Measurements from ENCODE around the gene FN1. TPM values are rescaled to one million over a fixed set of nuclear protein-coding genes. Genes with fewer than 3 reads are reported as not detected.

The FN1 gene
- total RNA-seq, 3 donors from 2014 or later (not counting 1 experiment from before 2014, with no cell fraction given), result 0.30 TPM; not detected in 2

DNA sequence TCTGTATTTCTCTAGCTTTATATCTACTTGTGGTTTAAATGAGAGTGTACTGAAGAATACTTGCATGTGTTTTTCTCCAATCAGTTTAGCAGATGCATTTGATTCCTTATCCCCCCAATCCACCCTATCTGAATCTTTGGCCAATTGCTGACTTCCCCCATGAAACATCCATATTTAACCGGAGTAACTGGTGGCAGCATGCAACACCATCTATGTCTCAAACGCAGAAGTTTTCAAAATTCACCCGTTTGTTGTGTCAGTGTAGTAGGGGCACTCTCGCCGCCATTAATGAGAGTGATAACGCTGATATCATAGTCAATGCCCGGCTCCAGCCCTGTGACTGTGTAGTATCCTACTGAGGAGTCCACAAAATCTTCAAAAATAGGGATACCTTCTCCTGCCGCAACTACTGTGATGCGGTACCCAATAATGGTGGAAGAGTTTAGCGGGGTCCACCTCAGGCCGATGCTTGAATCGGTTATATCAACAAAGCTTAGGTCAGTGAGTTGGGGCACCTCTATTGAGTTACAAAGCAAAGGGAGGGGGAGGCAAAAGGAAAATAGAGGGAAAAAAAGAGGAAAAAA, 43.1 kb downstream of the FN1 start:
- DNase-seq (no peak), ATAC-seq (no peak)
- Histone ChIP-seq H3K4me3 (ENCODE audit: low read length) (no peak overlapping the region), H3K9me3 (ENCODE audit: control insufficient read depth, insufficient read depth, low read length) (no peaks in the 10 kb centered on the region), H3K36me3 (ENCODE audit: control insufficient read depth, insufficient read depth, low read length) (no peaks in the 10 kb centered on the region), H3K27ac (ENCODE audit: low read length) (no peak overlapping the region), H3K4me1 (ENCODE audit: control insufficient read depth, insufficient read depth, low read length) (no peaks in the 10 kb centered on the region), H3K27me3 (ENCODE audit: control insufficient read depth, insufficient read depth, low read length) (no peaks in the 10 kb centered on the region)
- Mint-ChIP-seq H3K4me3 (no peak overlapping the region), H3K36me3 (no peaks in the 10 kb centered on the region), H3K9me3 (no peaks in the 10 kb centered on the region), H3K27ac (no peak overlapping the region), H3K4me1 (no peaks in the 10 kb centered on the region), H3K27me3 (ENCODE audit: low read depth in 2 of 2) (peaks cover 4 to 20% of the 10 kb centered on the region in 2 donors)
- intact Hi-C loops (cut with micrococcal nuclease), result no loop called here
- TF ChIP-seq, protein P1, sequence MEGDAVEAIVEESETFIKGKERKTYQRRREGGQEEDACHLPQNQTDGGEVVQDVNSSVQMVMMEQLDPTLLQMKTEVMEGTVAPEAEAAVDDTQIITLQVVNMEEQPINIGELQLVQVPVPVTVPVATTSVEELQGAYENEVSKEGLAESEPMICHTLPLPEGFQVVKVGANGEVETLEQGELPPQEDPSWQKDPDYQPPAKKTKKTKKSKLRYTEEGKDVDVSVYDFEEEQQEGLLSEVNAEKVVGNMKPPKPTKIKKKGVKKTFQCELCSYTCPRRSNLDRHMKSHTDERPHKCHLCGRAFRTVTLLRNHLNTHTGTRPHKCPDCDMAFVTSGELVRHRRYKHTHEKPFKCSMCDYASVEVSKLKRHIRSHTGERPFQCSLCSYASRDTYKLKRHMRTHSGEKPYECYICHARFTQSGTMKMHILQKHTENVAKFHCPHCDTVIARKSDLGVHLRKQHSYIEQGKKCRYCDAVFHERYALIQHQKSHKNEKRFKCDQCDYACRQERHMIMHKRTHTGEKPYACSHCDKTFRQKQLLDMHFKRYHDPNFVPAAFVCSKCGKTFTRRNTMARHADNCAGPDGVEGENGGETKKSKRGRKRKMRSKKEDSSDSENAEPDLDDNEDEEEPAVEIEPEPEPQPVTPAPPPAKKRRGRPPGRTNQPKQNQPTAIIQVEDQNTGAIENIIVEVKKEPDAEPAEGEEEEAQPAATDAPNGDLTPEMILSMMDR (IDR thresholded peaks at IDR 0.05), result no peak
- 96% methylated on average over 12 of the region's 12 CpGs for WGBS (ENCODE audit: insufficient coverage)

DNA sequence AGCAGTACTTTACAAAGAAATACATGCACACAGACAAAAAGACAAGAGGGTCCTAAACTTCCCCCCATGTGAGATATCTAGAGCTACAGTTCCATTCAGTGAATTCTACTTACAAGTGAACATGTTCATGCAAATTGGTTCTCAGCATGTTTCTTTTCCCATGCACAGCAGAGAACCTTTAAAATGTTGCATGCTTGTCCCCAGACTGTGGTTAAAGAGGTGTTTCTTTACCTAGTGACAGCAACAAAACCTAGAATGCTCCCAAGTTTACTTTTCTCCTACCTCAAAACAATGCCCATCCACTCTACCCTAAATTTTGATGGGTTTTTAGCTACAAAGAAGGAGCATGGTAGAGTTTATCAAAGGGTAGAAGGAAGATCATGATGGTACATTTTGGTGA, 43.7 kb downstream of the FN1 start:
- no peak overlapping the region for H3K4me3 ChIP-seq (ENCODE audit: low read length)
- DNase-seq, result no peak
- TF ChIP-seq, protein P1 (IDR thresholded peaks at IDR 0.05), result no peak
- no peaks in the 10 kb centered on the region for H3K27me3 ChIP-seq (ENCODE audit: control insufficient read depth, insufficient read depth, low read length)
- Mint-ChIP-seq H3K4me1 (no peaks in the 10 kb centered on the region), H3K4me3 (no peak overlapping the region), H3K27me3 (ENCODE audit: low read depth in 2 of 2) (peaks cover 4 to 17% of the 10 kb centered on the region in 2 donors), H3K9me3 (no peaks in the 10 kb centered on the region), H3K27ac (no peak overlapping the region), H3K36me3 (no peaks in the 10 kb centered on the region)
- H3K36me3 ChIP-seq (ENCODE audit: control insufficient read depth, insufficient read depth, low read length), result no peaks in the 10 kb centered on the region
- no peaks in the 10 kb centered on the region for H3K4me1 ChIP-seq (ENCODE audit: control insufficient read depth, insufficient read depth, low read length)
- intact Hi-C loops (cut with micrococcal nuclease), result no loop called here
- no peaks in the 10 kb centered on the region for H3K9me3 ChIP-seq (ENCODE audit: control insufficient read depth, insufficient read depth, low read length)
- no peak for ATAC-seq
- no peak overlapping the region for H3K27ac ChIP-seq (ENCODE audit: low read length)

DNA sequence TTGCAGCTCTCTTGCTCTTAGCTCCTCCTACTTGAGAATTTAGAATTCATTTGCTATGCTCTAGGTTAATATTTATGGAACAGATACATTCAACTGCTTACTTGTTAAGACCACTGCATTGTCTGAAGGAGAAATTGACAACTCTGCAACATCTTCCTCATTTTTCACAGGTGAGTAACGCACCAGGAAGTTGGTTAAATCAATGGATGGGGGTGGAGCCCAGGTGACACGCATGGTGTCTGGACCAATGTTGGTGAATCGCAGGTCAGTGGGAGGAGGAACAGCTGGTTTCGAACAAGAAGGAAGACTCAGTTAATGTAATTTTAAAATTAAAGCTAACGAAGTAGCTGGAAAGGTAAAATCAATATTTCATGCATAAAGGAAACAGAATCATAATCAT, 44.3 kb downstream of the FN1 start:
- no peaks in the 10 kb centered on the region for H3K4me1 Mint-ChIP-seq
- ATAC-seq, result no peak
- TF ChIP-seq, protein P1 (IDR thresholded peaks at IDR 0.05), result no peak

DNA sequence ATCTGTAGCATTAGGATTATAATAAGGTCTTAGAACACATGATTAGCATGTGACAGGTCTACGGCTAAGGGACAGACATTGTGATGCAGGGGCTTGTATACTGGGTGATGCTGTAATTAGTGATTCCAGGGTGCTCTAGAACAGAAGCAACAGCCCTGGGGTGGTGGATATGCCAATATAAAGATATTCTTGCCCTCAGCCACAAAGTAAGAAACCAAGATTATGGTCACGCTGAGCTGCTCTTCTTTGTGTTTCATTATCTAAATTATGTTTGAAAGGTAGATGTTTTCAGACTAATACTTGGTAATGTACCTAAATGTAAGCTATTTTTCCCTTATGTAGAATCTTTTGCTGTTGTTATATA, 45.3 kb downstream of the FN1 start:
- H3K9me3 Mint-ChIP-seq, result no peaks in the 10 kb centered on the region
- TF ChIP-seq, protein P1 (IDR thresholded peaks at IDR 0.05), result no peak
- intact Hi-C loops (cut with micrococcal nuclease), result no loop called here
- no peaks in the 10 kb centered on the region for H3K9me3 ChIP-seq (ENCODE audit: control insufficient read depth, insufficient read depth, low read length)
- H3K27me3 Mint-ChIP-seq (ENCODE audit: low read depth in 2 of 2), result peaks cover 4 to 12% of the 10 kb centered on the region in 2 donors
- no peaks in the 10 kb centered on the region for H3K4me1 ChIP-seq (ENCODE audit: control insufficient read depth, insufficient read depth, low read length)
- ATAC-seq, result no peak
- no peak overlapping the region for H3K27ac Mint-ChIP-seq
- H3K36me3 ChIP-seq (ENCODE audit: control insufficient read depth, insufficient read depth, low read length), result no peaks in the 10 kb centered on the region
- H3K27me3 ChIP-seq (ENCODE audit: control insufficient read depth, insufficient read depth, low read length), result no peaks in the 10 kb centered on the region
- DNase-seq, result no peak
- H3K27ac ChIP-seq (ENCODE audit: low read length), result no peak overlapping the region
- H3K36me3 Mint-ChIP-seq, result no peaks in the 10 kb centered on the region
- no peak overlapping the region for H3K4me3 Mint-ChIP-seq
- H3K4me1 Mint-ChIP-seq, result no peaks in the 10 kb centered on the region
- no peak overlapping the region for H3K4me3 ChIP-seq (ENCODE audit: low read length)
- WGBS (ENCODE audit: insufficient coverage), result 96% methylated on average over 2 of the region's 2 CpGs

More for the DNA sequence above, 44.3 kb downstream of the FN1 start:
- no peak for DNase-seq
- Mint-ChIP-seq H3K27ac (no peak overlapping the region), H3K36me3 (no peaks in the 10 kb centered on the region), H3K27me3 (ENCODE audit: low read depth in 2 of 2) (peaks cover 4 to 17% of the 10 kb centered on the region in 2 donors), H3K4me3 (no peak overlapping the region), H3K9me3 (no peaks in the 10 kb centered on the region)
- Histone ChIP-seq H3K36me3 (ENCODE audit: control insufficient read depth, insufficient read depth, low read length) (no peaks in the 10 kb centered on the region), H3K4me1 (ENCODE audit: control insufficient read depth, insufficient read depth, low read length) (no peaks in the 10 kb centered on the region), H3K9me3 (ENCODE audit: control insufficient read depth, insufficient read depth, low read length) (no peaks in the 10 kb centered on the region), H3K27ac (ENCODE audit: low read length) (no peak overlapping the region), H3K4me3 (ENCODE audit: low read length) (no peak overlapping the region), H3K27me3 (ENCODE audit: control insufficient read depth, insufficient read depth, low read length) (no peaks in the 10 kb centered on the region)
- WGBS (ENCODE audit: insufficient coverage), result 88% methylated on average over 4 of the region's 5 CpGs
- intact Hi-C loops (cut with micrococcal nuclease), result no loop called here
